Subcutaneous abdominal adipose tissue (tissue), 5 donors: ENCODE measurements around the gene FGF19.

Source experiments
- H3K27ac ChIP-seq: one replicate; pipeline ENCODE4 v1.7.0; 2013; ENCODE audit warnings: low read depth, mild to moderate bottlenecking, inconsistent platforms, low read length, moderate library complexity
- H3K27me3 ChIP-seq, 5 donors: one replicate each; pipeline ENCODE4 v1.7.0; 2013; ENCODE audit warnings: low read length in 5 of 5, inconsistent platforms in 1 of 5; ENCODE audit not compliant: control insufficient read depth in 5 of 5, insufficient read depth in 4 of 5
- H3K36me3 ChIP-seq, 5 donors: one replicate each; pipeline ENCODE4 v1.7.0; 2013; ENCODE audit warnings: low read length in 5 of 5; ENCODE audit not compliant: control insufficient read depth in 5 of 5, insufficient read depth in 5 of 5
- H3K4me1 ChIP-seq, 5 donors: one replicate each; pipeline ENCODE4 v1.7.0; 2013; ENCODE audit warnings: low read length in 5 of 5, mild to moderate bottlenecking in 3 of 5, moderate library complexity in 1 of 5; ENCODE audit not compliant: control insufficient read depth in 5 of 5, insufficient read depth in 5 of 5
- H3K4me3 ChIP-seq, 5 donors: one replicate each; pipeline ENCODE4 v1.7.0; 2013; ENCODE audit warnings: low read length in 5 of 5, low read depth in 1 of 5
- H3K9ac ChIP-seq, 5 donors: one replicate each; pipeline ENCODE4 v1.7.0; 2013; ENCODE audit warnings: low read length in 5 of 5, mild to moderate bottlenecking in 4 of 5, moderate library complexity in 3 of 5
- H3K9me3 ChIP-seq, 5 donors: one replicate each; pipeline ENCODE4 v1.7.0; 2013; ENCODE audit warnings: low read length in 5 of 5; ENCODE audit not compliant: control insufficient read depth in 5 of 5
- donor health status: healthy.
- donor health status: healthy.
- donor health status: healthy.
- donor health status: healthy.
- donor health status: healthy.

Gene FGF19, protein sequence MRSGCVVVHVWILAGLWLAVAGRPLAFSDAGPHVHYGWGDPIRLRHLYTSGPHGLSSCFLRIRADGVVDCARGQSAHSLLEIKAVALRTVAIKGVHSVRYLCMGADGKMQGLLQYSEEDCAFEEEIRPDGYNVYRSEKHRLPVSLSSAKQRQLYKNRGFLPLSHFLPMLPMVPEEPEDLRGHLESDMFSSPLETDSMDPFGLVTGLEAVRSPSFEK

GRCh38 chr11:69703768-69704507 is at the start of gene FGF19:
FGF19 (minus strand) TSS chr11:69704022; CDS start chr11:69703876, 146 bp downstream.
- Histone ChIP-seq H3K27ac (no peak within 1 kb of the TSS), H3K9ac (no peak within 1 kb of the TSS), H3K9me3 (no peaks in the 10 kb centered on the region), H3K4me1 (peaks cover 0 to 28% (median 15%) of the 10 kb centered on the region in 5 donors), H3K36me3 (no peaks in the 10 kb centered on the region), H3K27me3 (peaks cover 28 to 61% (median 53%) of the 10 kb centered on the region in 5 donors), H3K4me3 (no peak within 1 kb of the TSS)

GRCh38 chr11:69752890-69753289 is 49.1 kb upstream of the FGF19 start:
- Histone ChIP-seq H3K4me1 (no peaks in the 10 kb centered on the region), H3K36me3 (no peaks in the 10 kb centered on the region), H3K4me3 (no peak overlapping the region), H3K9ac (no peak overlapping the region), H3K9me3 (peaks cover 0 to 4% (median 0%) of the 10 kb centered on the region in 5 donors), H3K27ac (no peak overlapping the region), H3K27me3 (peaks cover 5 to 14% (median 8%) of the 10 kb centered on the region in 5 donors)

- Histone ChIP-seq H3K27ac (no peak overlapping the region), H3K4me3 (no peak overlapping the region), H3K27me3 (peaks cover 11 to 27% (median 17%) of the 10 kb centered on the region in 5 donors), H3K9me3 (peaks cover 0 to 2% (median 0%) of the 10 kb centered on the region in 5 donors), H3K9ac (no peak overlapping the region), H3K36me3 (no peaks in the 10 kb centered on the region), H3K4me1 (no peaks in the 10 kb centered on the region)
Measured at GRCh38 chr11:69750875-69751597, 47.2 kb upstream of the FGF19 start.

DNA sequence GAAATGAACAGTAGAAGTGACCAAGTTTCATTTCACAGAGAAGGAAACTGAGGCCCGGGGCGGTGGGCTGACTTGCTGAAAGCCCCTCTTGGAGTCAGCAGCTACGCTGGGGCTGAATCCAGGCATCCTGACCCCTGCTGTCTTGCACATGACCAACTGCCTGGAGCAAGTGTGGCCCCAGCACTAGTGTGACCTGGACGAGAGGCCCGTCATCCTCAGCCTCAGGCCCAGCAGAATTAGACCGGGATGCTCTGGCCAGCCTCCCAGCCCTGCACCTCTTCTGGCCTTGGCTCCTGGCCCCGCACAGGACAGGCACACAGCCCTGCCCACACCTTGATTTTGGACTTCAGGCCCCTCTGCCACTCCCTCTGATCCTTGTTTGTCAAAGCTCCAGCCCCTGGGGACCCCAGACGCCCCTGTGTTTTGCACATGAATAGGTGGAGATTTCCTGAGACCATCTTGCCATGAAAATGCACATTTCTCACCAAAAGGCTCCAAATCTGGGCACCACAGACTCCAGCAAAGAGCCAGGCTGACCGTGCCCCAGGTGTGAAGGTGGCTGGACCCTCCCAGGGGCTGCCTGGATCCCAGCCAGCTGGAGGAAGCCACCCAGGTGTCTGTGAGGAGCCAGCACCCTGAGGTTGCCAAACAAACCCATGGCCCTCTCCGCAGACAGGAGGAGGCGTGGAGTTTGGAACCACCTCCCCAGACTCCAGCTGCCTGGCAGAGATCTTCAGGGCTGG is 46.5 kb upstream of the FGF19 start:
- H3K36me3 ChIP-seq, result no peaks in the 10 kb centered on the region
- no peak overlapping the region for H3K9ac ChIP-seq
- H3K4me1 ChIP-seq, result no peaks in the 10 kb centered on the region

GRCh38 chr11:69748637-69749036 is 44.8 kb upstream of the FGF19 start:
- Histone ChIP-seq H3K27me3 (peaks cover 14 to 34% (median 23%) of the 10 kb centered on the region in 5 donors), H3K9me3 (no peaks in the 10 kb centered on the region)

More for the DNA sequence above, 46.5 kb upstream of the FGF19 start:
- Histone ChIP-seq H3K9me3 (no peaks in the 10 kb centered on the region), H3K27ac (no peak overlapping the region), H3K4me3 (no peak overlapping the region), H3K27me3 (peaks cover 14 to 33% (median 23%) of the 10 kb centered on the region in 5 donors)

DNA sequence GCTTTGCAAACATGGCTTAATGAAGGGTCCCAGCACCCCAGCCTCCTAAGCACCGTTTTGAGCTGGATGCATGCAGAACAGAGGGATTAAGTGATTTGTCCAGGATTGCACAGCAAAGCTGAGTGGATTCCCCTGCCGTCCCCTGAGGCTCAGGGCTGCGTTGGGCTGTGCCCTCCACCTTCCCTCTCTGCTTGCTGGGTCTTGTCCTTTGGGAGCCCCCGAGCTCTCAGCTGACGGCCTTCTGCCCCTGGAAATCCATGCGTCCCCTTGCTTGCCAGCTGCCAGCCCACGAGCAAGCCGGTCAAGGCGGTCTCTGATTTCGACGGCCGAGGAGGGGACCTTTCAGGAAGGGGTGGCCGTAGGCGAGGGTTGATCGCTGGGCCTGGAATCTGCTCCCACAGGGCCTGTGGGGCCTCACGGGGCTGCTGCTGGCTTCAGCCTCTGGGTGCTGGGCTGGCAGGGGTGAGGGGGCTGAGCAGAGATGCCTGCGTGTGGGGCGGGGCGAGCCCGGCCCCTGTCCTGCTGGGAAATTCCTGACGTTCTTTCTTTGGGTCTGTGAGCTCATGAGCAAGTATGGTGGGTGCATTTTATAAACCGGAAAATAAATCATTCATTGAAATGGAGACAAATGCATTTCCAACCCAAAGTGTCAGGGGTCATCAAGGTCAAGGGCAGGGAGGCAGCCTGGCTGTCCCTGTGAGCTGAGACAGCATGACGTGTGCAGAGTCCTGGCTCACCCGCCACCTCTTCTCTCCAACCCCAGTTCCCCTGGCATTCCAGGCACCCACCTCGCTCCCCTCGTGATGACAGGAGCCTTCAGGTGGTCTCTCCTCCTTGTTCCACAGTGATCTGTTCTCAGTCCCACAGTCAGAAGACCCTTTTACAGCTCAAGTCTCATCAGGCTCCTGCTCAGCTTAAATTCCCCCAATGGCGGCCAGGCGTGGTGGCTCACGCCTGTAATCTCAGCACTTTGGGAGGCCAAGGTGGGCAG is 43.2 kb upstream of the FGF19 start:
- H3K9me3 ChIP-seq, result no peaks in the 10 kb centered on the region

More at GRCh38 chr11:69748637-69749036, 44.8 kb upstream of the FGF19 start:
- Histone ChIP-seq H3K27ac (no peak overlapping the region), H3K36me3 (no peaks in the 10 kb centered on the region), H3K4me1 (no peaks in the 10 kb centered on the region), H3K4me3 (no peak overlapping the region), H3K9ac (no peak overlapping the region)

GRCh38 chr11:69746140-69746539 is 42.3 kb upstream of the FGF19 start:
- peaks cover 12 to 29% (median 15%) of the 10 kb centered on the region in 5 donors for H3K27me3 ChIP-seq
- no peak overlapping the region for H3K9ac ChIP-seq
- no peaks in the 10 kb centered on the region for H3K4me1 ChIP-seq
- H3K36me3 ChIP-seq, result no peaks in the 10 kb centered on the region
- no peak overlapping the region for H3K27ac ChIP-seq
- no peaks in the 10 kb centered on the region for H3K9me3 ChIP-seq
- H3K4me3 ChIP-seq, result no peak overlapping the region

More for the DNA sequence above, 43.2 kb upstream of the FGF19 start:
- no peaks in the 10 kb centered on the region for H3K4me1 ChIP-seq
- no peak overlapping the region for H3K9ac ChIP-seq
- peaks cover 12 to 29% (median 17%) of the 10 kb centered on the region in 5 donors for H3K27me3 ChIP-seq
- H3K36me3 ChIP-seq, result no peaks in the 10 kb centered on the region
- H3K27ac ChIP-seq, result no peak overlapping the region
- no peak overlapping the region for H3K4me3 ChIP-seq

- H3K36me3 ChIP-seq, result no peaks in the 10 kb centered on the region
- peaks cover 12 to 25% (median 15%) of the 10 kb centered on the region in 5 donors for H3K27me3 ChIP-seq
- H3K9ac ChIP-seq, result no peak overlapping the region
Measured at GRCh38 chr11:69745201-69745600, 41.4 kb upstream of the FGF19 start.

DNA sequence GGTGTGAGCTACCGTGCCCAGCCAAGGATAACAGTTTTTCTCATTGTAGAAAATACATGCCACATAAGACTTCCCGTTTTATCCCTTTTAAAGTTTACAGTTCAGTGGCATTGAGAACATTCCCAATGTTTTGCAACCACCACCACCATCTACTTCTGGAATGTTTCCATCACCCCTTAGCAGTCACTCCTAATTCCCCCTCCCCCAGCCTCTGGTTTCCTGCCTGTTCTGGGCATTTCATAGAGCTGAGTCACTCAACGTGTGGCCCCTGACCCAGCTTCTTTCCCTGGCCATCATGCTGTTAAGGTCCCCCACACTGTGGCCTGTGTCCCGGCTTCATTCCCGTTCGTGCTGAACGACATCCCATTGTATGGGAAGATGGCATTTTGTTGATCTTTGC is 40.6 kb upstream of the FGF19 start:
- Histone ChIP-seq H3K27me3 (peaks cover 12 to 25% (median 15%) of the 10 kb centered on the region in 5 donors), H3K9ac (no peak overlapping the region), H3K27ac (no peak overlapping the region), H3K4me1 (no peaks in the 10 kb centered on the region), H3K9me3 (peaks cover 0 to 3% (median under 1%) of the 10 kb centered on the region in 5 donors), H3K36me3 (no peaks in the 10 kb centered on the region), H3K4me3 (no peak overlapping the region)

More at GRCh38 chr11:69745201-69745600, 41.4 kb upstream of the FGF19 start:
- no peak overlapping the region for H3K27ac ChIP-seq
- H3K4me1 ChIP-seq, result no peaks in the 10 kb centered on the region
- H3K9me3 ChIP-seq, result peaks cover 0 to 1% (median 0%) of the 10 kb centered on the region in 5 donors
- H3K4me3 ChIP-seq, result no peak overlapping the region
